Measurements from ENCODE around the gene AKAP6. TPM values are rescaled to one million over a fixed set of nuclear protein-coding genes. Genes with fewer than 3 reads are reported as not detected.

AKAP6 gene
- polyA plus RNA-seq, 3 donors from 2014 or later, result not detected

DNA sequence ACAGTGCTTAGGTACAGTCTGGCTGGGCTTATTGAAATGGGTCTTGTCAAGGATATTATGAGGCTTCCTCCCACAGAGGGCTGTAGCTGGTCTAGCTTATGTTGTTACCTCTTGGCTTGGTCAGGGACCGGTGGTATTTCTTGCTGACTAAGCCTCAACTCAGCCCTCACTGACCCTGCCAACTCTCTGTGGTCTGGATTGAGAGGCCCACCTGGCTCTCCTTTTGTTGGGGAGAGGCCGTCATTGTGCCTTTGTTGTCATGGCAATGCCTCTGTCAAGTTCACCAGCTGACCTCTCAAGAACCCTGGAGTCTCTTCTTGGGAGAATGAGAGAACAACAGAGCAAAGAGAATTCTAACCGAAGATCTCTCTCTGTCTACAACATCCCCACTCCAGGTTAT is 364.0 kb downstream of the AKAP6 start:
- peaks cover 0 to 12% (median 3%) of the 10 kb centered on the region in 6 donors for H3K9me3 Mint-ChIP-seq
- no peaks in the 10 kb centered on the region for H3K4me1 Mint-ChIP-seq
- H3K27ac Mint-ChIP-seq, result no peak overlapping the region
- no peak overlapping the region for H3K4me3 Mint-ChIP-seq
- peaks cover 0 to 4% (median 0%) of the 10 kb centered on the region in 3 donors for H3K36me3 Mint-ChIP-seq
- peaks cover 0 to 4% (median 0%) of the 10 kb centered on the region in 3 donors for H3K27me3 Mint-ChIP-seq (ENCODE audit: low read depth in 3 of 3)
- no peak for DNase-seq

DNA sequence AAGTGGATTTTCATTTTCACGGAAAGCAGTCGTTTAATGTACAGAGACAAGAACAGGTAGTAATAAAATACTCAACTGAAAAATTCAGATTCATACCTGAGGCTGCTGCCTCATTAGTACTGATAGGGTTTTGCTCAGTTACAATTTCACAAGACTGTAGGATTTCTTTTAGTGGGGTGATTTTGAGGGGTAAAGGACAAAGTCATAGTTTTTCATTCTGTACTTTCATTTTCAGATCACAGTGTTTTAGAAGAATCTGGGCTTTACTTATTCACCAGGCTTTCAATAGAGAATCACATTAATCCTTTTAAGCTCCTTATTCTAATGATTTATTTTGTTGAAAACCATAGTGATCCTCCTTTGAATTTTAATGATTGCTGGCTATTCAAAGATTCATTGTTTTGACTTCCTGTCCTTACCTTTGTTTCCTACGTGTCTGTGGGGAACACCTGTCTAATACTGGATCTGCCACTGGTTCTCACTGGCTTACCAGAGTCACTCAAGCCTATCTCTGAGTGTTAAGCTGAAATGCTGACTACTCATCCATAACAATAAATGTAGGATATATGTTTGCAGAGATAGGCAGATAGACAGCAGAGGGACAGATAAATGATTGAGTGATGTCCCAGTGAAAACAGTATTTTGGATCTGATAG is 365.8 kb downstream of the AKAP6 start:
- Mint-ChIP-seq H3K9me3 (peaks cover 1 to 15% (median 4%) of the 10 kb centered on the region in 6 donors), H3K4me1 (no peaks in the 10 kb centered on the region), H3K27ac (no peak overlapping the region), H3K27me3 (ENCODE audit: low read depth in 3 of 3) (peaks cover 0 to 4% (median 0%) of the 10 kb centered on the region in 3 donors), H3K4me3 (no peak overlapping the region), H3K36me3 (peaks cover 0 to 4% (median 0%) of the 10 kb centered on the region in 3 donors)
- DNase-seq, result no peak

- Mint-ChIP-seq H3K4me3 (no peak overlapping the region), H3K4me1 (no peaks in the 10 kb centered on the region), H3K9me3 (peaks cover 1 to 17% (median 4%) of the 10 kb centered on the region in 6 donors), H3K27me3 (ENCODE audit: low read depth in 3 of 3) (peaks cover 0 to 4% (median 0%) of the 10 kb centered on the region in 3 donors), H3K36me3 (peaks cover 0 to 4% (median 0%) of the 10 kb centered on the region in 3 donors), H3K27ac (no peak overlapping the region)
- no peak for DNase-seq
Observed at GRCh38 chr14:32696325-32697091, 367.4 kb downstream of the AKAP6 start.

- Mint-ChIP-seq H3K36me3 (peaks cover 0 to 4% (median 0%) of the 10 kb centered on the region in 3 donors), H3K27ac (no peak overlapping the region), H3K4me1 (no peaks in the 10 kb centered on the region), H3K9me3 (peaks cover 1 to 17% (median 4%) of the 10 kb centered on the region in 6 donors), H3K4me3 (no peak overlapping the region), H3K27me3 (ENCODE audit: low read depth in 3 of 3) (peaks cover 0 to 4% (median 0%) of the 10 kb centered on the region in 3 donors)
- DNase-seq, result no peak
Observed at GRCh38 chr14:32697114-32697513, 368.0 kb downstream of the AKAP6 start.

- Mint-ChIP-seq H3K4me3 (no peak overlapping the region), H3K27ac (no peak overlapping the region), H3K4me1 (no peaks in the 10 kb centered on the region), H3K9me3 (peaks cover 1 to 17% (median 5%) of the 10 kb centered on the region in 6 donors), H3K27me3 (ENCODE audit: low read depth in 3 of 3) (peaks cover 0 to 4% (median 0%) of the 10 kb centered on the region in 3 donors), H3K36me3 (peaks cover 0 to 4% (median 0%) of the 10 kb centered on the region in 3 donors)
- no peak for DNase-seq
Observed at GRCh38 chr14:32697704-32698103, 368.6 kb downstream of the AKAP6 start.

- Mint-ChIP-seq H3K9me3 (peaks cover 1 to 17% (median 6%) of the 10 kb centered on the region in 6 donors), H3K36me3 (peaks cover 0 to 4% (median 0%) of the 10 kb centered on the region in 3 donors)
Observed at GRCh38 chr14:32698831-32699230, 369.7 kb downstream of the AKAP6 start.

GRCh38 chr14:32701475-32701874 is 372.4 kb downstream of the AKAP6 start:
- Mint-ChIP-seq H3K9me3 (peaks cover 0 to 17% (median 3%) of the 10 kb centered on the region in 6 donors), H3K4me1 (no peaks in the 10 kb centered on the region), H3K27ac (no peak overlapping the region), H3K27me3 (ENCODE audit: low read depth in 3 of 3) (no peaks in the 10 kb centered on the region), H3K36me3 (peaks cover 0 to under 1% (median 0%) of the 10 kb centered on the region in 3 donors), H3K4me3 (no peak overlapping the region)
- no peak for DNase-seq

More at GRCh38 chr14:32698831-32699230, 369.7 kb downstream of the AKAP6 start:
- Mint-ChIP-seq H3K27ac (no peak overlapping the region), H3K27me3 (ENCODE audit: low read depth in 3 of 3) (peaks cover 0 to under 1% (median 0%) of the 10 kb centered on the region in 3 donors), H3K4me1 (no peaks in the 10 kb centered on the region), H3K4me3 (no peak overlapping the region)
- no peak for DNase-seq

DNA sequence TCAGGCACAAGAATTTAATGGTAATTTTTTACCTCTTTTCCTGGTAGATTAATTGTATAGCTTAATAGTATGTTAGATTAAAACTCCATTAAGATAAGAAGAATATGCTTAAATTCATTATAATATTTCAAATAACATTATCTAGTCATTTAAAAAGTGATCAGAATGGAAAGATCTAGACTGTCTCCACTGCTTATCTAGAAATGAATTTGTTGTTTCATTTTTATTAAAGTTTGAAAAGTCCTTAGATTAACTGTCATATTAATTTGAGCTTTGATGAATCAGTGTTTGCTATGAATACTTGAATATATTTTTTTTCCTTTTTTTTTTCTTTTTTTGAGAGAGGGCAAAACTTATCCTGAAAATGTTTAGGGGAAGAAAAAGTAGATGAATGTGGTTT is 373.0 kb downstream of the AKAP6 start:
- Mint-ChIP-seq H3K4me1 (no peaks in the 10 kb centered on the region), H3K9me3 (peaks cover 0 to 17% (median 2%) of the 10 kb centered on the region in 6 donors), H3K4me3 (no peak overlapping the region), H3K27ac (no peak overlapping the region), H3K36me3 (no peaks in the 10 kb centered on the region), H3K27me3 (ENCODE audit: low read depth in 3 of 3) (no peaks in the 10 kb centered on the region)
- no peak for DNase-seq

- no peak overlapping the region for H3K4me3 Mint-ChIP-seq
- H3K4me1 Mint-ChIP-seq, result no peaks in the 10 kb centered on the region
- no peaks in the 10 kb centered on the region for H3K27me3 Mint-ChIP-seq (ENCODE audit: low read depth in 3 of 3)
- no peak overlapping the region for H3K27ac Mint-ChIP-seq
- no peaks in the 10 kb centered on the region for H3K36me3 Mint-ChIP-seq
- peaks cover 0 to 13% (median 2%) of the 10 kb centered on the region in 6 donors for H3K9me3 Mint-ChIP-seq
- DNase-seq, result no peak
Observed at GRCh38 chr14:32702562-32702961, 373.5 kb downstream of the AKAP6 start.

DNA sequence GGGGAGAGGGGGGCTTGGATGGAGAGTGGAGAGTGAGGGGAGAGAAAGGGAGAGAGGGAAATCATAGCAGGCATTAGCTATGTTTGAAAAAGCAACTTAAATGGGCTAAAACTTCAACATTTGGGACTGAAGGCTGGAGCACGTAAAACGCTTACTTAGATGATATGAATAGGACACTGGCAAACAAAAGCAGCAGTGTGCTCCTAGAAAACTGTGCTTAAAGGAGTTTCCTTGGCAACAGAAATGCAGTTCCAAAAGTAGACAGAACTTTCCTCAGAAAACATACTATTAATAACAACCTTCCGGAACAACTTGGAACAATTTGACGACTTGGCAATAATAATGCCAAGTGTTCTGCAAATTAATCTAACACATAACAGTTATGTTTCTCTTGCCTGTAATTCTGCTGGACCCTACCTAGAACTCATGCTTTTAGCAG is 374.1 kb downstream of the AKAP6 start:
- no peaks in the 10 kb centered on the region for H3K27me3 Mint-ChIP-seq (ENCODE audit: low read depth in 3 of 3)
- no peak overlapping the region for H3K27ac Mint-ChIP-seq
- H3K36me3 Mint-ChIP-seq, result no peaks in the 10 kb centered on the region
- H3K9me3 Mint-ChIP-seq, result peaks cover 0 to 17% (median 3%) of the 10 kb centered on the region in 6 donors
- DNase-seq, result no peak
- H3K4me1 Mint-ChIP-seq, result no peaks in the 10 kb centered on the region
- H3K4me3 Mint-ChIP-seq, result no peak overlapping the region

DNA sequence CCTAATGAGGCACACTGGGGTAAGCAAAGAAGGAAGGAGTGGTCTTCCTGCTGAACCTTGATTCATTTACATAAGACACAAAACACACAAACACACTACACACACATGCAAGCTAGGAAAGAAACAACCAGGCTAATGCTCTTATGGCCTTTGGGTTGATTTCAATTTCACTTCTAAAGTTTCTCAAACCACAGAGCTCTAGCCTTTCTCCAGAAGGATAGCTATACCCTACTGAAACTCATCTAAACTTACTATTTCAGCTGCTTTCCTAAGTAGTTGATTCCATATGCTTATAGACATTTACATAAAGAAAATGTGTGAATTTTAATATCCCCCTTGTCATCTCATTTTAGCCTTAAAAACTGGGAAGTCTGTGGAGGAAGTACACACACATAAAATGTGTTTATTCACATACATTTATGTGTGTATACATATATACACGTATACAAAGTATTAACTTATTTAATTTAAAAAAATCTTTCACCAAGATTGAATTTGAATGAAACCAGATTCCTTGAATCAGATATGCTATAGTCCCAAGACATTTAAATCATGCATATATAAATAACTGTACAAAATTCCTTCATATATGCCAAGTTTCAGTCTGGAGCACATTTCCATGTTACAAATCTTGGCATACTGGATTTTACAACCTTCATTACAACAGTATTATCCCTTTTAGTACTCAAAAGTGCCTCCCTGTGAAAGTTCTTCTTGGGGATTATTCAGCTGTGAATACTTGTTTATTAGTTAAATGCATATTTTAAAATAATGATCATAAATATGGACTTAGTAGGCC is 377.8 kb downstream of the AKAP6 start:
- no peak for DNase-seq
- H3K4me1 Mint-ChIP-seq, result no peaks in the 10 kb centered on the region
- H3K4me3 Mint-ChIP-seq, result no peak overlapping the region
- peaks cover 0 to 9% (median 2%) of the 10 kb centered on the region in 6 donors for H3K9me3 Mint-ChIP-seq
- H3K27ac Mint-ChIP-seq, result no peak overlapping the region
- H3K27me3 Mint-ChIP-seq (ENCODE audit: low read depth in 3 of 3), result no peaks in the 10 kb centered on the region
- no peaks in the 10 kb centered on the region for H3K36me3 Mint-ChIP-seq

DNA sequence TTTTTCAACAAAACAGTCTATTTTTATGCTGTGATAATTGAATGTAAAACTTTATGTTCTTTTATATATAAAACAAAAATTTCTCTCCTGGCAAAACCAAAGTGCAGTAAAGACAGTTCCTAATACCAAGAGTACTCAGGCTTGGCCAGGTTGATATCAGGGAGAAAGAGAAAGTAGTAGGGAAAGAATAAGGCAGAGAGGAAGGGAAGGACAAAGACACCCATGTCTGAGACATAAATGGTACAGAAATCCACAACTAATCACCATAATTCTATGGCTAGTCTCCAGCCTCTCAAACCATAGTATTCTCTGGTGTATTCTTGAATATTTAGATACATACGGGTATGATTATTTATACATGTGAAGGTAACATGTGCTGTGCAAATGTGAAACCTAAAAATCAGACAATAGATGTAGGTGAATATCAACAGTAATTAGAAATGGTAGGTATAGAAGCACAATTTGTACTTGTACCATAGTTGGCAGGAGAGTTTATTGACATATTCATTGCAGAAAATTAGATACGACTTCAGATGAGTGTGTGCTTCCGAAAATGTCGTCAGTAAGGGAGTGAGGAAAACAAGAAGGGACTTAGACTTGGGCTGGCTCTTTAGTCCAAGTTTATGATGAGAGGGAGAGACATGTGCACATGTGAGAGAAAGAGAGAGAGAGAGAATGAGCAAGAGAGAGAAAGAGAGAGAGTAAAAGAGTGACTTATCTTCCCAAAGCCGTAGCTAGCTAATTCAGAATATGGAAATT is 378.8 kb downstream of the AKAP6 start:
- H3K36me3 Mint-ChIP-seq, result no peaks in the 10 kb centered on the region
- H3K27me3 Mint-ChIP-seq (ENCODE audit: low read depth in 3 of 3), result no peaks in the 10 kb centered on the region
- no peak overlapping the region for H3K27ac Mint-ChIP-seq
- DNase-seq, result no peak
- H3K9me3 Mint-ChIP-seq, result peaks cover 1 to 15% (median 2%) of the 10 kb centered on the region in 6 donors
- H3K4me1 Mint-ChIP-seq, result no peaks in the 10 kb centered on the region
- H3K4me3 Mint-ChIP-seq, result no peak overlapping the region

DNA sequence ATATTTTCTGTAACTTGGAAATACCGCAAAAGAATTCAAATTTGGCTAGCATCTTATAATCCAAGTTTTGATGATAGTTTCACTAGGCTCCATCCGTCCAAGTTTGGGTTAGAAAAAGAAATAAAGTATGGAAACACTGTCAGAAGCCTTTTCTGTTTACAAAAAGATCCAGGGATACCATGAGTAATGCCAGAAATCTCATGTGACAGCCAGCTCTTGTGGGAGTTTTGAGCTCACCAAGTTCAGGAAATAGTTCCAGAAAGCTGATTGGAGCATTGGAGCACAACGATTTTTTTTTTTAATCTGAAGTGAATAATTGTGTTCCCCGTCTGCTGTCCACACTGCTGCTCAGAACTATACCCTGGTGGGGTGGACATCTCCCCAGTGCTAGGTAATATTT is 379.9 kb downstream of the AKAP6 start:
- Mint-ChIP-seq H3K27ac (no peak overlapping the region), H3K27me3 (ENCODE audit: low read depth in 3 of 3) (no peaks in the 10 kb centered on the region), H3K36me3 (no peaks in the 10 kb centered on the region), H3K4me1 (no peaks in the 10 kb centered on the region), H3K9me3 (peaks cover 0 to 15% (median 2%) of the 10 kb centered on the region in 6 donors), H3K4me3 (no peak overlapping the region)
- DNase-seq, result no peak

All from immature natural killer cell (primary cell).